Mucosa of descending colon (tissue), 3 donors: ENCODE measurements around the gene ZNF367. TPM values are rescaled to one million over a fixed set of nuclear protein-coding genes. Genes with fewer than 3 reads are reported as not detected.

Source experiments
- ATAC-seq: fragments of 200-7000 bp; cut with Tn5 transposase; one replicate; pipeline ENCODE4 v1.9.1; 2020; ENCODE audit warnings: mild to moderate bottlenecking, moderate library complexity
- DNase-seq, 3 donors: peaks; one replicate each; pipeline ENCODE4 v3.0.0-alpha.2; 2020
- H3K36me3 ChIP-seq: fragments of 200-600 bp; one replicate; pipeline ENCODE4 v1.8.0; 2021; ENCODE audit warnings: low read depth, mild to moderate bottlenecking
- H3K4me1 ChIP-seq: fragments of 200-600 bp; one replicate; pipeline ENCODE4 v1.8.0; 2021; ENCODE audit warnings: low read depth, mild to moderate bottlenecking
- H3K4me3 ChIP-seq: fragments of 200-600 bp; one replicate; pipeline ENCODE4 v1.8.0; 2021; ENCODE audit warnings: mild to moderate bottlenecking
- H3K9me3 ChIP-seq: fragments of 200-600 bp; one replicate; pipeline ENCODE4 v1.8.0; 2021; ENCODE audit warnings: mild to moderate bottlenecking
- CTCF ChIP-seq: fragments of 200-600 bp; IDR thresholded peaks from one replicate; pipeline ENCODE4 v1.8.0; 2022; ENCODE audit warnings: antibody characterized with exemption, mild to moderate bottlenecking
- intact Hi-C, 2 donors: fragments of 100-400 bp; cut with DNase I in 1 of 2; cut with micrococcal nuclease in 1 of 2; formaldehyde crosslinking; loops; one replicate each; pipeline versions ENCODE4 v1.11.0 to v1.11.1; 2022; cut with DNase I, micrococcal nuclease
- total RNA-seq, 3 donors: library from RNA; stranded (reverse); fragmentation: NEBNext Ultra II Directional in 2 of 3; extraction: Animal tissue kit (Norgen Biotek cat#: 25700) in 2 of 3; gene quantifications; one replicate each; pipeline versions ENCODE4 v1.2.1 to v1.2.4, GENCODE V29; 2021 to 2023
- donor health status: DM: no; HTN: no; CAD: no; lungs with moderate emphysema.
- donor health status: DM: no; HTN: no; CAD: no.
- donor health status: DM: no; HTN: yes; CAD: no.

ZNF367 gene
- total RNA-seq, 3 donors from 2014 or later = 1.4 to 5.1 (median 2.6) TPM

- intact Hi-C loops = no loop called here
- Histone ChIP-seq H3K4me3 (no peak overlapping the region), H3K4me1 (peaks cover 6% of the 10 kb centered on the region), H3K9me3 (no peaks in the 10 kb centered on the region), H3K36me3 (no peaks in the 10 kb centered on the region)
- DNase-seq = peak in 2 of 3 donors; percentile 40 to 41
- TF ChIP-seq CTCF = no peak
- peak; percentile 87 for ATAC-seq
Measured at GRCh38 chr9:96344458-96345180, 73.6 kb downstream of the ZNF367 start.

- Histone ChIP-seq H3K9me3 (no peaks in the 10 kb centered on the region), H3K4me1 (peaks cover 6% of the 10 kb centered on the region), H3K4me3 (no peak overlapping the region), H3K36me3 (no peaks in the 10 kb centered on the region)
- intact Hi-C loops = no loop called here
- no peak for ATAC-seq
- no peak for DNase-seq
- no peak for TF ChIP-seq CTCF
Measured at GRCh38 chr9:96343515-96344360, 74.4 kb downstream of the ZNF367 start.

- intact Hi-C loops = no loop called here
- ATAC-seq (no peak), DNase-seq (peak in 1 of 3 donors; percentile 18)
- Histone ChIP-seq H3K4me1 (peaks cover 6% of the 10 kb centered on the region), H3K36me3 (no peaks in the 10 kb centered on the region), H3K9me3 (no peaks in the 10 kb centered on the region), H3K4me3 (no peak overlapping the region)
- no peak for TF ChIP-seq CTCF
Measured at GRCh38 chr9:96342571-96343245, 75.5 kb downstream of the ZNF367 start.

GRCh38 chr9:96340707-96341106, 77.5 kb downstream of the ZNF367 start:
- Histone ChIP-seq H3K9me3 (no peaks in the 10 kb centered on the region), H3K36me3 (no peaks in the 10 kb centered on the region), H3K4me1 (peaks cover 6% of the 10 kb centered on the region), H3K4me3 (no peak overlapping the region)
- no peak for TF ChIP-seq CTCF
- ATAC-seq (no peak), DNase-seq (no peak)
- intact Hi-C loops = no loop called here

- no peaks in the 10 kb centered on the region for H3K4me1 ChIP-seq
- no peak for DNase-seq
- intact Hi-C loops = no loop called here
- H3K4me3 ChIP-seq = no peak overlapping the region
- no peaks in the 10 kb centered on the region for H3K36me3 ChIP-seq
- H3K9me3 ChIP-seq = no peaks in the 10 kb centered on the region
- no peak for ATAC-seq
- no peak for TF ChIP-seq CTCF
Measured at GRCh38 chr9:96338299-96338698, 79.9 kb downstream of the ZNF367 start.

Other genes starting within 250 kb of the ZNF367 start
- 1 to 10 TPM; 1.4 to 1.9 (median 1.6) TPM for gene HSD17B3, start 116.2 kb downstream of the ZNF367 start, total RNA-seq
- gene SLC35D2, start 34.7 kb downstream of the ZNF367 start, total RNA-seq = 100 to 1,000 TPM in 1 of 3 donors, 10 to 100 TPM in 2; 53.5 to 112 (median 82.8) TPM
- gene HABP4, start 31.8 kb upstream of the ZNF367 start, total RNA-seq = 10 to 100 TPM in 1 of 3 donors, 1 to 10 TPM in 2; 2.5 to 14.1 (median 3.8) TPM
- 10 to 100 TPM; 14.2 to 21.2 (median 16.2) TPM for gene CDC14B, start 201.5 kb upstream of the ZNF367 start, total RNA-seq
- 10 to 100 TPM in 1 of 3 donors, 1 to 10 TPM in 2; 2.5 to 15.1 (median 8.8) TPM for gene PRXL2C, start 236.9 kb upstream of the ZNF367 start, total RNA-seq